SK-N-SH (cell line): ENCODE results near the gene ACP4. TPM values are rescaled to one million over a fixed set of nuclear protein-coding genes. Genes with fewer than 3 reads are reported as not detected.

Experiments
- CTCF ChIA-PET: fragments of 300-600, 350-600 bp; formaldehyde crosslinking; extraction: SDS; loops from one replicate; lab custom pipeline; 2021; lab: Yijun Ruan, JAX
- POLR2A ChIA-PET: fragments of 350-600 bp; sonication (Branson Sonifier 250); formaldehyde crosslinking; extraction: SDS; loops from one replicate; lab custom pipeline; 2020; ENCODE audit warnings: antibody characterized with exemption, inconsistent platforms; lab: Yijun Ruan, JAX
- DNase-seq: peaks from one replicate; pipeline ENCODE4 v3.0.0; 2012
- H2AFZ ChIP-seq: fragments of 200-600 bp; sonication (generic); 2 replicates; pipeline ENCODE4 v1.8.1; 2016; ENCODE audit warnings: antibody characterized with exemption, mild to moderate bottlenecking, low read depth
- H3F3A ChIP-seq: fragments of 200-600 bp; sonication (generic); replicated peaks from 2 replicates; pipeline ENCODE3; 2016; ENCODE audit warnings: antibody characterized with exemption, mild to moderate bottlenecking; ENCODE audit not compliant: insufficient read depth
- H3K27ac ChIP-seq, 2 experiments: fragments of 200-500 bp in 1 of 2; fragments of 200-600 bp in 1 of 2; sonication (Bioruptor generic) in 1 of 2; sonication (generic), shearing (Covaris generic) in 1 of 2; 2 replicates each; pipeline versions ENCODE4 v1.5.1 to v1.6.1; 2014 to 2016; ENCODE audit warnings: low read depth in 2 of 2, inconsistent platforms in 1 of 2, low read length in 1 of 2, mild to moderate bottlenecking in 1 of 2, mixed read lengths in 1 of 2
- H3K27me3 ChIP-seq: fragments of 200-600 bp; sonication (generic), shearing (Covaris generic); 2 replicates; pipeline ENCODE4 v1.6.1; 2016; ENCODE audit warnings: mixed run types; ENCODE audit not compliant: insufficient read depth
- H3K36me3 ChIP-seq, 2 experiments: fragments of 200-500 bp in 1 of 2; fragments of 200-600 bp in 1 of 2; sonication (Bioruptor generic) in 1 of 2; sonication (generic) in 1 of 2; replicated peaks in 1 of 2; 2 replicates each; pipeline versions ENCODE3 to v1.5.1; 2014 to 2016; ENCODE audit warnings: low read length in 1 of 2, mild to moderate bottlenecking in 1 of 2; ENCODE audit not compliant: insufficient read depth in 2 of 2, control insufficient read depth in 1 of 2
- H3K4me1 ChIP-seq, 2 experiments: fragments of 200-500 bp in 1 of 2; fragments of 200-600 bp in 1 of 2; sonication (Bioruptor generic) in 1 of 2; sonication (generic), shearing (Covaris generic) in 1 of 2; 2 replicates each; pipeline versions ENCODE4 v1.5.1 to v1.6.1; 2014 to 2016; ENCODE audit warnings: low read depth in 1 of 2, low read length in 1 of 2, mixed run types in 1 of 2; ENCODE audit not compliant: insufficient read depth in 2 of 2, control insufficient read depth in 1 of 2
- H3K4me2 ChIP-seq: fragments of 200-600 bp; sonication (generic), shearing (Covaris generic); 2 replicates; pipeline ENCODE4 v1.6.1; 2017; ENCODE audit warnings: mixed run types
- H3K4me3 ChIP-seq, 2 experiments: fragments of 200-500 bp in 1 of 2; fragments of 200-600 bp in 1 of 2; sonication (Bioruptor generic) in 1 of 2; sonication (generic), shearing (Covaris generic) in 1 of 2; 2 replicates each; pipeline versions ENCODE4 v1.5.1 to v1.8.1; 2014 to 2016; ENCODE audit warnings: low read depth in 2 of 2, inconsistent platforms in 1 of 2, low read length in 1 of 2, mild to moderate bottlenecking in 1 of 2, mixed read lengths in 1 of 2, moderate library complexity in 1 of 2
- H3K79me2 ChIP-seq: fragments of 200-600 bp; sonication (generic); 2 replicates; pipeline ENCODE4 v1.8.1; 2017; ENCODE audit warnings: mild to moderate bottlenecking; ENCODE audit not compliant: insufficient read depth
- H3K9ac ChIP-seq: fragments of 200-600 bp; sonication (generic); 2 replicates; pipeline ENCODE4 v1.6.1; 2017; ENCODE audit warnings: mixed run types
- H3K9me2 ChIP-seq: fragments of 200-600 bp; sonication (generic); 2 replicates; pipeline ENCODE4 v1.6.1; 2017; ENCODE audit warnings: mixed run types
- H3K9me3 ChIP-seq: fragments of 200-600 bp; sonication (generic); 2 replicates; pipeline ENCODE4 v1.6.1; 2017; ENCODE audit warnings: mixed run types, mild to moderate bottlenecking, moderate library complexity
- H4K20me1 ChIP-seq: fragments of 200-600 bp; sonication (generic); 2 replicates; pipeline ENCODE4 v1.6.1; 2017; ENCODE audit warnings: mild to moderate bottlenecking, mixed run types; ENCODE audit not compliant: insufficient read depth
- ELF1 ChIP-seq: IDR thresholded peaks from 2 replicates; pipeline ENCODE4 v1.4.0; 2012
- EZH2phosphoT487 ChIP-seq: fragments of 200-600 bp; sonication (generic); IDR thresholded peaks from 2 replicates; pipeline ENCODE4 v1.6.1; 2017; ENCODE audit warnings: low read depth, mixed run types, mild to moderate bottlenecking, antibody characterized with exemption, moderate library complexity, borderline replicate concordance
- FOSL2 ChIP-seq: IDR thresholded peaks from 2 replicates; pipeline ENCODE4 v1.4.0; 2012; ENCODE audit warnings: low read depth, mild to moderate bottlenecking, moderate library complexity, borderline replicate concordance
- IRF3 ChIP-seq: fragments of 150-350 bp; IDR thresholded peaks from 2 replicates; pipeline ENCODE4 v1.6.1; 2016; ENCODE audit warnings: mild to moderate bottlenecking, low read depth, low read length
- JUND ChIP-seq: IDR thresholded peaks from 2 replicates; pipeline ENCODE4 v1.4.0; 2012
- MAX ChIP-seq: IDR thresholded peaks from 2 replicates; pipeline ENCODE4 v1.4.0; 2012; ENCODE audit warnings: low read depth
- MEF2A ChIP-seq: IDR thresholded peaks from 2 replicates; pipeline ENCODE4 v1.4.0; 2012; ENCODE audit warnings: low read depth, borderline replicate concordance
- POLR2AphosphoS5 ChIP-seq: IDR thresholded peaks from 2 replicates; pipeline ENCODE4 v1.6.1; 2012; ENCODE audit warnings: low read depth, low read length
- RCOR1 ChIP-seq: fragments of 150-350 bp; IDR thresholded peaks from 2 replicates; pipeline ENCODE4 v1.6.1; 2017; ENCODE audit warnings: antibody characterized with exemption, low read length
- REST ChIP-seq: IDR thresholded peaks from 2 replicates; pipeline ENCODE4 v1.6.1; 2012; ENCODE audit warnings: mild to moderate bottlenecking, low read depth, low read length, moderate library complexity
- RXRA ChIP-seq: IDR thresholded peaks from 2 replicates; pipeline ENCODE4 v1.4.0; 2012; ENCODE audit warnings: low read depth, mild to moderate bottlenecking, borderline replicate concordance
- SIN3A ChIP-seq: IDR thresholded peaks from 2 replicates; pipeline ENCODE4 v1.6.1; 2012; ENCODE audit warnings: low read depth, mild to moderate bottlenecking, low read length, moderate library complexity, borderline replicate concordance
- SMC3 ChIP-seq: IDR thresholded peaks from 2 replicates; pipeline ENCODE4 v1.6.1; 2012; ENCODE audit warnings: low read depth, low read length, improper control_type of control experiment
- TAF1 ChIP-seq: IDR thresholded peaks from 2 replicates; pipeline ENCODE4 v1.6.1; 2012; ENCODE audit warnings: low read depth, mild to moderate bottlenecking, low read length, moderate library complexity, borderline replicate concordance
- YY1 ChIP-seq: IDR thresholded peaks from 2 replicates; pipeline ENCODE4 v1.4.0; 2012; ENCODE audit warnings: low read depth, mild to moderate bottlenecking
- ZBTB33 ChIP-seq: IDR thresholded peaks from 2 replicates; pipeline ENCODE4 v1.4.0; 2012; ENCODE audit warnings: low read depth, borderline replicate concordance
- WGBS: methylation state at CpG from one replicate; pipeline ENCODE4 v1.1.6; 2017; ENCODE audit warnings: low lambda C conversion rate; 5-methylcytosine and 5-hydroxymethylcytosine counted together
- polyA plus RNA-seq, 3 experiments: library from polyadenylated mRNA; depleted of rRNA; stranded (reverse); fragments of >200 nt; gene quantifications; 2 replicates each; pipeline ENCODE4 v1.2.3, GENCODE V29; 2012

ACP4 gene
- polyA plus RNA-seq, 1 of the 3 experiments (the other 2 are of a cell fraction), result not detected

GRCh38 chr19:50833802-50834167, 43.6 kb downstream of the ACP4 start:
- CTCF ChIA-PET, result no interaction called here
- H3K79me2 ChIP-seq, result no peaks in the 10 kb centered on the region

GRCh38 chr19:50835103-50835784, 45.0 kb downstream of the ACP4 start:
- Histone ChIP-seq H3K79me2 (no peaks in the 10 kb centered on the region), H3K4me2 (peak overlapping the region; percentile 77), H3K27me3 (peaks cover 17% of the 10 kb centered on the region; the same call in 1 of the 2 replicates), H3K36me3 (no peaks in the 10 kb centered on the region), H3K9ac (peak overlapping the region; percentile 41; the same call in 1 of the 2 replicates), H3K9me3 (no peaks in the 10 kb centered on the region), H2AFZ (peak overlapping the region; percentile 65; the same call in 1 of the 2 replicates), H4K20me1 (no peaks in the 10 kb centered on the region)
- ChIA-PET POLR2A (no interaction called here), CTCF (no interaction called here)
- WGBS, result 37% methylated on average over 10 of the region's 13 CpGs
- TF ChIP-seq POLR2AphosphoS5 (no peak), RCOR1 (no peak), JUND (no peak), MEF2A (no peak), ZBTB33 (no peak), TAF1 (no peak), SMC3 (no peak), MAX (no peak), IRF3 (no peak), EZH2phosphoT487 (no peak)
- TF ChIP-seq, all 33 proteins: peak for 0
- H3K4me3 ChIP-seq, result peak overlapping the region; percentile 52 to 57; a peak in 3 of 4 replicates
- peaks cover 0 to 7% of the 10 kb centered on the region in 2 experiments; a peak in 1 of 4 replicates for H3K4me1 ChIP-seq
- DNase-seq, result peak; percentile 54
- H3K27ac ChIP-seq, result no peak overlapping the region
- H3K9me2 ChIP-seq, result no peaks in the 10 kb centered on the region
- H3F3A ChIP-seq, result no peaks in the 10 kb centered on the region

More at GRCh38 chr19:50833802-50834167, 43.6 kb downstream of the ACP4 start:
- H3F3A ChIP-seq, result no peaks in the 10 kb centered on the region
- no peaks in the 10 kb centered on the region for H3K9me3 ChIP-seq
- 58% methylated on average over 6 of the region's 6 CpGs for WGBS
- H3K27me3 ChIP-seq, result peaks cover 16% of the 10 kb centered on the region; the same call in 1 of the 2 replicates
- no peak overlapping the region for H3K4me3 ChIP-seq
- no peak overlapping the region for H3K4me2 ChIP-seq
- TF ChIP-seq REST (no peak), ELF1 (no peak), YY1 (no peak), FOSL2 (no peak), RXRA (no peak), SIN3A (no peak)
- H3K36me3 ChIP-seq, result no peaks in the 10 kb centered on the region
- H3K9ac ChIP-seq, result no peak overlapping the region
- no peak overlapping the region for H2AFZ ChIP-seq
- POLR2A ChIA-PET, result no interaction called here
- H3K27ac ChIP-seq, result no peak overlapping the region
- no peak for DNase-seq
- H4K20me1 ChIP-seq, result no peaks in the 10 kb centered on the region
- peaks cover 0 to 7% of the 10 kb centered on the region in 2 experiments; a peak in 1 of 4 replicates for H3K4me1 ChIP-seq
- no peaks in the 10 kb centered on the region for H3K9me2 ChIP-seq
